Endometrium (tissue), 2 donors: ENCODE data around the gene GLG1.
"Not testable (repeated sequence)": the region's sequence is repeated elsewhere in the genome, so short reads cannot be mapped to it uniquely, and the experiment has no call there.

ENCODE experiments used
- FAIRE-seq: peaks from 2 replicates; lab custom pipeline; 2012; peaks lifted over from hg19 to GRCh38; lab: Jason Lieb, UNC
- donor health status: control.
- donor health status: control.

GLG1 gene

GRCh38 chr16:74407362-74407705, 199.6 kb downstream of the GLG1 start:
- not testable (repeated sequence) for FAIRE-seq

- FAIRE-seq, result not testable (repeated sequence)
Observed at GRCh38 chr16:74406600-74407361, 200.1 kb downstream of the GLG1 start.

- not testable (repeated sequence) for FAIRE-seq
Observed at GRCh38 chr16:74404148-74404933, 202.6 kb downstream of the GLG1 start.

- FAIRE-seq, result not testable (repeated sequence)
Observed at GRCh38 chr16:74400238-74400637, 206.7 kb downstream of the GLG1 start.

- FAIRE-seq, result not testable (repeated sequence)
Observed at GRCh38 chr16:74398212-74398895, 208.6 kb downstream of the GLG1 start.
